NCI-H345 treated with DMSO at 0.1 percent for 48 hours (cell line): Measurements from ENCODE around the gene CA10.

ENCODE experiments used
- DNase-seq: peaks from one replicate; lab custom pipeline; 2025; ENCODE audit not compliant: unreplicated experiment; lab: John Stamatoyannopoulos, UW

Gene CA10

DNA sequence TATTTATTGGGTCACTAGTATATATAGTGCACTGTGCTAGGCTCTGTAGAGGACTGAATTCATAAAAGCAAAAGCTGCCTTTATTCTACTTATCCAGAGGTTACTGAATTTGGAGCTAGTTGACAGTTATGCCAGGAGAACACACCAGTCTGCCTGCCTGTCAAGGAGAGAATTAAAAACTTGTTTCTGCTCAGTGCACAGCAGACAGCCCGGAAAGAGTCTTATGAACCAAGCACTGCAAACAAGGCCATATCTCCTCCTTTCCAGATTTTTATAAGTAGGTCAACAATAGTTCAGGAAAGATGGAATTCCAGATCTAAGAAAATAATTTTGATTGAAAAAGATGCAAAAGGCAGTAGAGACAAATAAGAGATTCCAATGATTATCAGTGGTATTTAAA lies 267.8 kb downstream of the CA10 start:
- no peak for DNase-seq

DNA sequence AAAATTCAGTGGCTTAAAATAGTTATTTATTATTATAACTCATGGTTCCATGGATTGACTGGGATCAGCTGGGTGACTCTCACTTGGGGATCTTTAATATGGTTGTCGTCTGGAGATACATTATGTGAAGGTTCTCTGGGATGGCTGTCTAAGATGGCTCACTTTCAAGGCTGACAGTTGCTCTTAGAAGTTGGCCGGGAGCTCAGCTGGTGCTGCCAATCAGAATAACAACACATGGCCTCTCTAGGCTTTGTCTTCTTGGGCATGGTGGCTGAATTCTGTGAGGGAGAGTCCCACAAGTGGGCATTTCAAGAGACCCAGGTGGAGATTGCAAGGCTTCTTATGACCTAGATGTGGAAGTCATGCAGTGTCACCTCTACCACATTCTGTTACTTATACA lies 269.7 kb downstream of the CA10 start:
- no peak for DNase-seq

DNA sequence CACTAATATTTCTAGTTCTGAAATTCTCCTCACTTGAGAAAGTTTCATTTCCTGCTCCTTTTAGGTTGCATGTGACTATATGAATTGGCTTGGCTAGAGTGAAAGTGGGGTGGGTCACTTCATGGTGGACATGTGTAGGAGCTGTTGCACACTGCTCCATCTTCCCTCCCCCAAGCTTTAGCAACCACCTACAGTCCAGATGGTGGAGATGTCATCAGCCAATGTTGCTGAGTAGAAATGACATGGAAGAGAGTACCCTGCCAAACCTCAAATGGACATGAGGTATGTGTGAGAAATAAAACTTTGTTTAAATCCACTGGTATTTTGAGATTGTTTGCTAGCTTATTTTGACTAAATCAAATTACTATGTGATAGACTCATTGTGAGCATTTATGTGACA lies 281.5 kb downstream of the CA10 start:
- DNase-seq: no peak

DNA sequence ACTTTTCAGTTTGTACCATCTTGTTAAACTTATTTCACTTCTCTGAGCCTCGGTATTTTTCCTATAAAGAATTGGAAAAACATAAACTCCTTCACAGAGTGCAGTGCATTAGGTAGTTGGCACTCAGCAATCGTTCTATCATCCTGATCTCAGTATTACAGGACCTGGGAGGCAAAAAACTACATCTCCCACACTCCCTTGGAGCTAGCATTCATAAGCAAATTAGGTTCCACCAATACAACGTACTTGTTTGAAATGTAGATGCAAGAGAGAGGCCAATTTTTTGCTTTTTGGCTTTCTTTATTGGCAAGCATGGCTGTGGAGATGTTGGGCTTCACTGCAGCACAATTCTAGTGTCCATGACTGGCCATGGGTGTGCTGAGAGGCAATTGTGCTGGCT lies 285.2 kb downstream of the CA10 start:
- no peak for DNase-seq

DNA sequence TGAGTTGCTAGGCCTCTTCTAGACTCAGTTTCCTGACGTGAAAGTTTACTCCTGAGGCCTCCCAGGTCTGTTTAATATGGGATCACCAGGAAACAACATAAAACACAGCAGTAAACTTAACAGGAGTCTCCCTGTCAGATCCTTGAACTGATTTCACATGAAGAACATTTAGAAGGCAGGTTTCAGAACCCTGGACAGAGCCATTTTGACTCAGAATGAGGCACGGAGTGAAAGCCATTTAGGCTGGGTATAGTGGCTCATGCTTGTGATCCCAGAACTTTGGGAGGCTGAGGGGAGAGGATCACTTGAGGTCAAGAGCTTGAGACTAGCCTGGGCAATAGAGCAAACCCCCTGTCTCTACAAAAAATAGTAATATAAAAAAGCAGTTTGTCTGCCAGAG lies 289.1 kb downstream of the CA10 start:
- no peak for DNase-seq

DNA sequence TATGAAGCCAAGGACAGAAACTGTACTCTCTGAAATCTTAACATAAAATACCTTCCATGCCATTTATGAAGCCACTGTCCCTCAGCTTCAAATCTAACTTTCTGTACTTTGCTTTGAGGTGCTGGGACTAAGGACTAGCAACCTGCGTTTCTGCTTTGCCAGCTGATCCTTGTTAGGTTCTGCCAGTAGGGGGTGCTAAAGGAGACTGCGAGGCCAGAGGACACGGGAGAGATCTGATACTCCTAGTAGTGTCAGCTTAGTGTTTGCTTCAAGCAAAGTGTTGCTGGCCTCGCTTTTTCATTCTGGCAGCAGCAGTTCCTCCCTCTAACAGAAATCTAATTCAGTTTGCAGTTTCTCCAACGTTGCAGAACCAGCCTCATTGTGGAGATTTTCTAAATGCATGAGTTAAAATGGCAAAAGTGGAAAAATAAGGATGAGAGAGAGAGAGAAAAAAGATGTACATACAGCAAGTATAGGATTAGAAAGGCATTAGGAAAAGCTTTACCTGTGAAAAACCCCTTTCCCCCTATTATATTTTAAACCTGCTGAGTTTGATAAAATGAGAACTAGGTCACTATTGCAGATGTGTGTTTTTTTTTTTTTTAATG lies 297.5 kb downstream of the CA10 start:
- DNase-seq: no peak

DNA sequence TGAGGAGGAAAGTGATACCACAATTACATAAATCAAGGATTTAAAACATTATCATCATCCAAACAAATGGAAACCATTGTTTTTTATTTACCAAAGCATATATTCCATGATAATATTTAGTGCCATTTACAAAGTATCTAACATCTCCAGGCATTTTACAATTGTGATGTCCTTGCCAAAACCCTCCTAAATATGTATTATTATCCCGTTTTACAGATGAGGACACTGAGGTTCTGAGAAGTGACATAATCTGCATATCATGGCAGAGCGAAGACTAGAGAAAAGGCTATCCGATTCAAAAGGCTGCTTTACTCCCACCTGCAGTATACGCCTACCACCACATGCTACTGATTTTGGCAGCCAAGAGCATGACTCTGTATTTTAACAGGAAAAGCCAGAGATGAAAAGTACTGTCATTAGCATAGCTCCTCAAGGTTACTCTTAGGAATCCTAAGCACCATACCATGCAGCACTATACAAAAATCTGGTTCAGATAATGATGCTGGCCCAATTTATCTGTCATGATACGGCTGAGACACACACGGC lies 301.4 kb downstream of the CA10 start:
- DNase-seq: no peak

DNA sequence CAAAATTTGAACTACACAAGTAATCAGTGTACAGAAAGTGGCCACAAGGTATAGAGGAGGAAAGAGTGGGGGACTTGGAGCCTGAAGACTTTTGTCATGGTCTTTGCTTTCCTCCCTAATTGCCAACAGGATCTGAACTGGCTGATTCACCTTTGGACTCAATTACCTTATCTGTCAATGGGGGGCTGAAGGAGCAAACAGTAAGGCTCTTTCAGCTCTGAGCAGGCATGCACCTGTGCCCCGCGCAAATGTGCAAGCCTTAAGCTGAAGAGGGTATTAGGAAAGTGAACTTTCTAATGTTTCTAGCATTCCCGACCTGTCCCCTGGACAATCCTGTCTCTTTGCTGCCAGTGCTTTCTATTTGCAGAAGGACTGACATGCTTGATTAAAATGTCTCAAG lies 302.7 kb downstream of the CA10 start:
- DNase-seq: no peak

DNA sequence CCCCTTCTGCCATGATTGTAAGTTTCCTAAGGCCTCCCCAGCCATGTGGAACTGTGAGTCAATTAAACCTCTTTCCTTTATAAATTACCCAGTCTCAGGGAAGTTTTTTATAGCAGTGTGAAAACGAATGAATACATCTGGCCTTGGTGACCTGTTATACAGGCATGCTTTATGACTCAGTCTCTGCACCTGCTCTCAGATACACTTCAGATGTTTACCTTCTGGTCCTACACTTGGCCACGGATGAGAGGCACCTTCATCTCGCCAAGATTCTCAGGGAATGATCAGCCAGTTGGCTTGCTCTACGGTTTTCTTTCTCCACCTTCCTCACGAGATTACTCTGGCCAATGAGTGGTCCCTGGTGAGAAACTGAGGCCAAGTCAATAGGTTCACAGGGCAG lies 304.7 kb downstream of the CA10 start:
- DNase-seq: no peak

DNA sequence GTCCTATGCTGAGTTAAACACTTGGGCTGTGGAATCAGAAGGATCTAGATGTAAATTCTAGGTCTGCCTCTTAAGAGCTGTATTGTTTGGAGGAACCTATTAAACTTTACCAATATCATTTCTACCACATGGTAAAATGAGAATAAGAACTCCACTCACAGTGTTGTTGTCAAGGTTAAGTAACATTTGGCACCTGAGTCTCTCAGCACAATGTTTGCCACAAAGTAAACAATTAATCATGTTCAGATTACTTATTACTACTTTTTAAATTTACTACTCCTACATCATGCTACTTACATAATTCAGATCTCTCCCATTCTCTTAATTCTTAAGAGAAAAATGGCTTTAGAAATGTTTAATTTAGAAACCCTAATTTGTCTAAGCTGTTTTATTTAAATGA lies 305.9 kb downstream of the CA10 start:
- DNase-seq: no peak

DNA sequence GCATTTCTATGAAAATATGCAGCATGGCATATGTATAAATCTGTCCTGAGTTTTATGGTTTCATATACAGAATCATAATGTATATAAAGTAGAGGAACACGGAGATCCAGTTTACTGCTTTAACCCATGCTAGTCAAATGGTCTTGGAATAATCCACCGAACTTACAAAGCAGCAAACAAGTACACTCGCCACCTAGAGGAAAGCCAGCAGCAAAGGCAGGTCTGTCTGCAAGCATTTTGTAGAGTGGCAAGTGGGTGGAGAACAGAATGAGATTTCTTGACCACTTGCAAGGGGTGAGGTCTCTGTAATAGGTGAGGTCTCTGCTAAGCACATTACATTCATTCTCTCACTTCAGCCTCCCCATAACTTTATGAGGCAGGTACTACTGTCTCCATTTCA lies 308.3 kb downstream of the CA10 start:
- DNase-seq: no peak

DNA sequence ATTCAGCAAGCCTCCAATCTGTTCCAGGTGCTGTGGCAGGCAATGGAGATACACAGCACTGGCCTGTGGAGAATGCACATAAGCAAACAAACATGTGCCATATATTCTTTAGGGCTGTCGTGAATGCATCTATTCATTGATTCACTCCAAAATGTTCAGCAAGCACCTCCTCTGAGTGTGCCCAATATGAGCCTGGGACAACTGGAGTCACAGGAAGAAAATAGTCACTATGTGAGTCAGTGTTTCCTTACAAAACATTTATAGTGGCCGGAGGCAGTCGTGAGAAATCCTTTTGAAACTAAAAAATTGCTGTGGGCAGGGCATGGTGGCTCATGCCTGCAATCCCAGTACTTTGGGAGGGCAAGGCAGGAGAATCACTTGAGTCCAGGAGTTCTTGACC lies 310.1 kb downstream of the CA10 start:
- DNase-seq: no peak

DNA sequence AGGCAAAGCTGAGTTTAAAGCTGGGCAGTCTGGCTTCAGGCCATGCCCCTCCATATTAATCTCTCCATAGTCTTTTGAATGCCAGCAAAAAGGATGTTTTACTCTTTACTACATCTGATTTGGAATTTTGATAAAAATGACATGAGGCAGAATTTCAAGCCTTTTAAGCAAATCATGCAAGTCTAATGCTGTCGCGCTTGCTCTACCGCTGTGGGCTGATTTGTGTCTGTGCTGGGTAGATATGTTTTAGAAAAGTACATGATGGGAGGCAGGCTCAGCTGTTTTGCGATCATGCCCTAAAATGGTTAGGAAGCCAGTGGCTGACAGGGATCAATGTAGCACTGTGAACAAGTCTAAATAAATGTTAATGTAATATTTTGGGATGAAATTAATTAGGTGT lies 311.9 kb downstream of the CA10 start:
- no peak for DNase-seq

DNA sequence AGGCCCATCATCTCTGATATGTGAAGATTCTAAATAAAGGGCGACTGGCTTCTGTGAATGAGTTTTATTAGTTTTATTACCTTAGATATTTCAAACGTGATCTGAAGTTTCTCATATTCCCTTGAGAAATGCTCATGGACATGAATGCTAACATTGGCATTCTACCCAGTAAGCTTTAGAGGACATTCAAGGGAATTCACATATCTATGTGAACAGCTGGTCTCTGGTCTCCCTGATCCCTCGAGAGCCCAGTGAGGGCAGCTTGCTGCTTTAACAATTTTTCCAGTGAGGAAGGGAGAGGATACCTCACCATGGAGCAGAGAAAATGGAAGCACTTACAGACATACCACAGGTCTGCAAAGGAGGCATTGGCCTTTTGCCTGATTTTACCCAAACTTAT lies 312.7 kb downstream of the CA10 start:
- DNase-seq: no peak

DNA sequence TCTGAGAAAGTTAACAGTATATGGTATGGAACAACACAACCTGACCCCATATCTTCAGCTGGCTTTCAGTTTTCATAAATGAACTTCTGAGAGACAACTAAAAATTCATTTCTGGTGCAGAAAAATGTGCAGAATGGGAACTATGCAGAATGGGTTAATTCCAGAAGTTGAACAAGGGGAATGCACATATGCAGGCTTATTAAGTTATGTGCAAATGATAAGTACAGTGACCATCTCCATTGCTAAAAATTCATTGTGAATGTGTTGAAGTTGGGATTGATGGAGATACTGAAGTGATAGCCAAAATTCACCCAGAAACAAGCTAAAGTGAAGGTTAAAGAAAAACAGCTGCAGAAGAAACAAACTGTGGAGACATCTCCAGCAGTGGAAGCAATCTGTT lies 315.8 kb downstream of the CA10 start:
- no peak for DNase-seq

DNA sequence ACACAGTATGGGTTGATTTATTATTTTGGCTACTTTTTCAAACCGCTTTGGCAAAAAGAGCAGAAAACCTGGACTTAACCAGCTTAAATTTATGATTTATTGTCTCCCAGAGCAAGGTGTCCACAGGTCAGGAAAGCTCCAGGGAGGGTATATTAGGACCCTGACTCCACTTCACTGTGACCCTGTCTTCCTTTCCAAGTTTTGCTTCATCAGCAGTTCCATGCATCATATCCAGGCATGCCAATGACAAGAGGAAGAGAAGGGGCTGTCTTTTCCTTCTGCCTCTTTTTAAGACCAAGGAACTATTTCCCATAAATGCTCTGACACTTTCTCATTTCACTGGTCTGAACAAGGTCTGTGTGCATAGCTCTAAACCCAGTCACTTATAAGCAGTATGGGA lies 316.8 kb downstream of the CA10 start:
- DNase-seq: no peak

DNA sequence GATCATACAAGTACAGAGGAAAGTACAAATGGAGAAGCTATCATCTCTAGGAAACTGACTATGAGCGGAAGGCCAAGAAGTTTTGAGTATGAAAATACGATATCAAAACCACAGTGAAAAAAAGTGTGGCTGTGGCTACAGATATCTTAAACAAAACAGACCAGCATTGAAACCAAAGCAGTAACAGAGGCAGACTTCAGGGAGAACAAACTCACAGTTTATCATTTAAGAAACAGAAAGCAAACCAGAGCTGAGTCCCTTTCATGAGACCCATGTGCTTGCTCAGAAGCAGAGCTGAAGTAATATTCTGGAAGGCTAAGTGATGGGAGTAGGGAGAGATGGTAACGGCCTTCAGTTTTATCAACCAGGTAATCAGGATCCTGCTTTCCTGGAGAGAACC lies 317.8 kb downstream of the CA10 start:
- no peak for DNase-seq

DNA sequence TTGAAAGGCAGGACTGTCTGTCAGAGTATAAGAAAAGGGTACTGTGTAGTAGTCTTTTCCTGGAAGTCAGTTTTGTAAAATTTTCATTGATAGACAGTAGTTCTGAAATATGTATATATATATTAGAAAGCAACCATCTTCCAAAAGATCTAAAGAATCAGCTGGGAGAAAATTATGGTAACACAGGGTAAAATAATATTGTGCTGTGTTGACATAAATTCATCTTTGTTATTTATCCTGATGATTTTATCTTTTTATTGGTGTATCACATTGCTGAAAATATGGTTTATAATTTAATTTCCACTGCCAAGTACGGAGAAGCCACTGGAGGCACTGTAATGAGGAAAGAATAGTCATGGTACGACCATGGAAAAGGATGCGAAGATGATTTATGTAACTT lies 324.9 kb downstream of the CA10 start:
- DNase-seq: no peak

DNA sequence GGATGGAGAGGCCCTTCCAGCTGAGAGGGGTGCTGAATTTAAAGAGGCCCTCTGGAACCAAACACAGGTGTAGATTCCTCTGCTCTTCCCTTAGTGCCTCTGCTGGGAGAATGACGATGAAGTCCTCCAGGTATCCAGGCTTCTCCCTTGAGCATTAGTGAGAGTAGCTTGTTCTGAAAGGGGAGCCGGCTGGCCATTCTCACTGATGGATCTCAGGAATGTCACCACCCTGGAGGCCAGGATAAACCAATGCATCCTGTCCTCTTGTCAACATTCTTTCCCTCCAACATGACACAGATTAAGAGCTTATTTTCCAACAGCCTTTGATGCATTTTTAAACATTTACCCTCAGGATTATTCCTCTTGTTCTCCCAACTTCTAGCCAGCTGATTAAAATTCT lies 325.5 kb downstream of the CA10 start:
- no peak for DNase-seq

DNA sequence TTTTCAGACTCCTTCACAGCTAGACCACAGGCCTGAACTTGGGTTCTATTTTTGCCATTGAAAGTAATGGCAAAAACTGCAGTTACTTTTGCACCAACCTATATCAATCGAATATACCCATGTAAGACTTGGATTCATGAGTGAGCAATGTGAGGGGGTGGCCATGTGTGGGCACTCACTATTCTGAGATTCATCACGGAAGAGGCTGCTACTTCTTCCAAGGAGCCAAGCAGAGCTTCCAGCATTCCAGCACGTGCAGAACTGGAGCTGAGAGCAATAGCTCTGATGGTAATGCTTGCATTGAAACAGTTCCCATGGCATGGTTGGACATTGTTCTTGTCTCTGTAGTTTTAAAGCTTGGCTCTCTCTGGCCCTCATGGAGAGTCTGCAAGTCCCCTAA lies 327.6 kb downstream of the CA10 start:
- DNase-seq: no peak

DNA sequence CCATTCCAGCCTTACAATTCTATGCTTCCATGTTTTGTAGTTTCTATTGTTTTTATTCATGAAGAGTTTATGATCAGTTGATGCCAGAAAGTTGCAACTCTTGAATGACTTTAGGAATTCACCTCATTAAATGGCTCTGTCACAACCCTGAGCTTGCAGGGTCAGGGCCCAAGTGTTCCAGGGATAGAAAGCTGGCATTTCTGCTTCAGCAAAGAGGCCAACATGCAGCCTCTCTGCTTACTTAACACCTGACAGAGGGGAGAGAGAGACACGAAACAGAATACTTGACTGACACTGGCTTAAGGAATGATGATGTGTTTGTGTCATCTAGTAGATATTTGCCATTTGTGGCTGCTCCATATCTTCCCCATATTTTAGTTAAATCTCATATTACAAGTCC lies 328.1 kb downstream of the CA10 start:
- no peak for DNase-seq

DNA sequence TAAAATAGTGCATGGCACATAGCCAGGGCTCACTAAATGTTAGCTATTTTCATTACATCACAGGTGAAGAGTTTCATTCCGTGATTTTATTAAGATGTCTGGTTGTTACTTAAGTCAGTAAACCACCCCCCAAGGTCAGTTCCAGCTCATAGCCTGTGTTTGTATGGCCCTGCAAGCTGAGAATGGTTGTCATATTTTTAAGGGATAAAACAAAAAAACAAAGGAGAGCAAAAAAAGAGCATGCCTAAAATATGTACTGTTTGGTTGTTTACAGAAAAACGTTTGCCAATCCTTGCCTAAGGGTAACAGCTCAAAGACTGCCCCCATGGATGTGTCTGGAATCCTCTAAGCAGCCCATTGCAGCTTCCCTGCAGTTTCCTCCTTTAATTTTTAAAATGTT lies 329.6 kb downstream of the CA10 start:
- no peak for DNase-seq

DNA sequence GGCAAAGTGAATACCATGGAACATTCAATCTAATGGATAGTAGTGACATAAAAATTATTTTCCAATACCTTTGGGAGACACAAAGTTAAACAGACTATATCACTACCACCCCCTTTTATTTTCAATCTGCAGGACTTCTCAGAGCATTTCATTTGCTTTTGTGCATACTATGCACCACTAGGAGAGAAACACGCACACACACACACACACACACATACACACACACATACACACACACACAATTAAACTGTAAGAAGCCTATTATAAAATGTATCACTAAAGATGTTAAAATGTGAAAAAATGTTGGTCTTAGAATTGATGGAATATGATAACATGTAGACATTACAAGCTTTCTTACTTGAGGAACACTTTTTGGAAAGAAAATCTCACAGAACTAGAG lies 331.4 kb downstream of the CA10 start:
- DNase-seq: no peak

DNA sequence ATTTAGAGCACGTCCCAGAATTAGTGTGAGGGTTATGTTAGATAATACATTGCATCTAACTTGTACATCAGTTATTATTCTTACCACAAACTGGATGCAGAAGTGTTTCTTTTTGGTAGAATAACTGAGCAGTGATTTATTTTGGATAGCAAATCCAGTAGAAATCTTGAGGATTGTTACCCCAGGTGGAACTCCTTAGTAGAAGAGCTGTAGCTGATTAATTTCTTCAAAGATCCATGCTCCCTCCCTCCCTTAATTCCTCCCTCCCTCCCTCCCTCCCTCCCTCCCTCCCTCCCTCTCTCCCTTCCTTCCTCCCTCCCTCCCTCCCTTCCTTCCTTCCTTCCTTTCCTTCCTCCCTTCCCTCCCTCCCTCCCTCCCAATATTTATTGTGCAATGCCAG lies 337.7 kb downstream of the CA10 start:
- no peak for DNase-seq
